Stomach (tissue), 4 donors: ENCODE results near the gene LRMDA.

Experiments used
- CTCF ChIP-seq, 7 experiments: fragments of 450-650 bp in 4 of 7; fragments of 200-600 bp in 3 of 7; sonication (generic) in 3 of 7; IDR thresholded peaks; one replicate each; pipeline ENCODE4 v1.5.1; 2016 to 2019; ENCODE audit warnings: antibody characterized with exemption in 7 of 7, control low read depth in 2 of 7, mild to moderate bottlenecking in 1 of 7
- POLR2A ChIP-seq, 4 donors: fragments of 450-650 bp; IDR thresholded peaks; one replicate each; pipeline ENCODE4 v1.6.1; 2016; ENCODE audit warnings: antibody characterized with exemption in 4 of 4, control low read depth in 2 of 4, mild to moderate bottlenecking in 1 of 4, moderate library complexity in 1 of 4
- POLR2AphosphoS5 ChIP-seq, 3 donors: sonication (generic); formaldehyde crosslinking; IDR thresholded peaks; one replicate each; pipeline ENCODE4 v1.6.1; 2016; ENCODE audit warnings: antibody characterized with exemption in 3 of 3

GRCh38 chr10:76509446-76509845 is 1078.0 kb downstream of the LRMDA start:
- TF ChIP-seq CTCF (IDR thresholded peaks at IDR 0.05) (no peak), POLR2A (IDR thresholded peaks at IDR 0.05) (no peak), POLR2AphosphoS5 (IDR thresholded peaks at IDR 0.05) (no peak)
